ENCODE results near the gene LDLRAD1.

LDLRAD1 gene

DNA sequence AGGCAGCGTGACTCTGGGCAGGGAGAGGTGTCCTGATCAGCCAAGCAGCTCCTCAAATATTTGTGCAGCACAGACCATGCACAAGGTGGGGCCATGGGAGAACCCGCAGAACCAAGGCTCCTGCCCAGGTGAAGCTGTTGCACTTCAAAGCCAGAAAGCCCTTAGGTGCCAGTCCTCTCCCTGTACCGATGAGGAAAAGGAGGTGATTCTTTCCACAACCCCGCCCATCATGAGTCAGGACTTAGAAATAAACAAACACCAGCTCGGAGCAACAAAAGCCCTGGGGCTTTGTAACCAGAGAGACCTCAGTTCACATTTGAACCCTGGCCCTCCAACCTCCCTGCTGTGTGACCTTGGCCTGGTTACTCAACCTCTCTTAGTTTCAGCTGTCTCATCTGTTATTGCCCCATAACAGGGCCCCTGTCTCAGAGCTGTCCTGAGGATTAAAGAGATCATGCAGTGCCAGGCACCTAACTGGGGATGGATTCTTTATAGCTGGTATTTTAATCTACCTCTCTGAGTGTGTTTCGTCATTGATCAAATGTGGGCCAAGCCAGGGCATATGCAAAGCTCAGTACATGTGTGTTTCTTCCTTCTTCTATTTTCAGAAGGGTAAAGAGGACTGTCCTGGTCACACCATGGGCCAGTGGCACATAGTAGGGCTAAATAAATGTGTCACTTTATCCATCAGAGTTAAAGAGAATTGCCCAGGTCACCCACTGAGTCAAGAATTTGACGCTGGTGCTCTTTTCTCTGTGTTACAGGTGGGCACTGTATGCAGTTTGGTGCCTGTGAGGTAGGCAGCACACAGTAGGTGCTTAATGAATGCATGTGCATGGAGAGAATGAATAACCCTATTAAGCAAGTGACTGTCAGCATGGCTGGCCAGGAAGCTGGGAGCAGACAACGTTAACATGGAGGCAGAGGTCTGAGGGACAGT is 1.4 kb downstream of the LDLRAD1 start:
- Histone ChIP-seq H3K79me2 (ENCODE audit: insufficient read depth, low read length) (no peaks in the 10 kb centered on the region), H3K9ac (ENCODE audit: low read depth, low read length) (no peak overlapping the region), H3K4me2 (ENCODE audit: insufficient read depth, low read length) (no peak overlapping the region), H3K9me3 (ENCODE audit: insufficient read depth, low read length, severe bottlenecking) (no peaks in the 10 kb centered on the region), H3K36me3 (ENCODE audit: insufficient read depth, low read length) (no peaks in the 10 kb centered on the region), H3K4me1 (ENCODE audit: insufficient read depth, low read length) (no peaks in the 10 kb centered on the region), H3K4me3 (ENCODE audit: low read depth in 1 of 2, low read length in 2 of 2) (no peak overlapping the region), H3K27ac (ENCODE audit: low read length) (no peak overlapping the region), H2AFZ (ENCODE audit: low read depth, low read length) (no peak overlapping the region), H4K20me1 (ENCODE audit: insufficient read depth, low read length) (no peaks in the 10 kb centered on the region), H3K27me3 (ENCODE audit: insufficient read depth, low read length, poor library complexity) (peaks cover 4% of the 10 kb centered on the region)
- TF ChIP-seq, protein P1, sequence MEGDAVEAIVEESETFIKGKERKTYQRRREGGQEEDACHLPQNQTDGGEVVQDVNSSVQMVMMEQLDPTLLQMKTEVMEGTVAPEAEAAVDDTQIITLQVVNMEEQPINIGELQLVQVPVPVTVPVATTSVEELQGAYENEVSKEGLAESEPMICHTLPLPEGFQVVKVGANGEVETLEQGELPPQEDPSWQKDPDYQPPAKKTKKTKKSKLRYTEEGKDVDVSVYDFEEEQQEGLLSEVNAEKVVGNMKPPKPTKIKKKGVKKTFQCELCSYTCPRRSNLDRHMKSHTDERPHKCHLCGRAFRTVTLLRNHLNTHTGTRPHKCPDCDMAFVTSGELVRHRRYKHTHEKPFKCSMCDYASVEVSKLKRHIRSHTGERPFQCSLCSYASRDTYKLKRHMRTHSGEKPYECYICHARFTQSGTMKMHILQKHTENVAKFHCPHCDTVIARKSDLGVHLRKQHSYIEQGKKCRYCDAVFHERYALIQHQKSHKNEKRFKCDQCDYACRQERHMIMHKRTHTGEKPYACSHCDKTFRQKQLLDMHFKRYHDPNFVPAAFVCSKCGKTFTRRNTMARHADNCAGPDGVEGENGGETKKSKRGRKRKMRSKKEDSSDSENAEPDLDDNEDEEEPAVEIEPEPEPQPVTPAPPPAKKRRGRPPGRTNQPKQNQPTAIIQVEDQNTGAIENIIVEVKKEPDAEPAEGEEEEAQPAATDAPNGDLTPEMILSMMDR (IDR thresholded peaks at IDR 0.05; ENCODE audit: borderline replicate concordance, extremely low read depth, low read length, poor library complexity, severe bottlenecking): no peak
- TF ChIP-seq EZH2 (IDR thresholded peaks at IDR 0.05; ENCODE audit: borderline replicate concordance, low read depth, low read length, severe bottlenecking): no peak
- ATAC-seq (ENCODE audit: insufficient read depth, low read depth) (no peak), DNase-seq (peak; percentile 0)

DNA sequence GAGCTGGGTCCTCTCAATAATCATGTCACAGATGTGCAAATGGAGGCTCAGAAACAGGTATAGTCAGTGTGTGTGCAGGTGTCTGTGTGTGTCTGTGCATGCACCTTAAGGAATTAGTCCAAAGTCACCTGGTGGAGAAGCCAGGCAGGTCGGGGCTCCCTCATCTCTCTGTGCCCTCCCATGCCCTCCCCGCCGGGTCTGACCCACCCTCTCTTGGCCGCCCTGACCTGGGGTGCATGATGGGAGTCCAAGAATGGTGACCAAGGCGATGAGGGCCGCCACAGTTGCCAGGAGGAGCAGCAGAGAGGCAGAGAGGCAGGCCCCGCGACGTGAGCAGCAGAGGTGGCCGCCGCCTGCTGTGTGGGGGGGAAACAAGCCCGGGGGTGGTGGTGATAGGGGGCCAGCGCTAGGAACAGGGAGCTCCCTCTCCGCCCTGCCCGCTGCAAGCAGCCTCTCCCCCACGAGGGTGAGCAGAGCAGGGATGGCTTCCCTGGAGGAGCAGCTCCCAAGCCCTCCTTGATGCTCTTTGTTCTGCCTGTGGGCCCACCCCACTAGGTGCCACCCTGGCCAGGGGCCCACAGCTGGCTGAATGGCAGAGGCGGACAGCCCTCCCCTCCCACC is 3.9 kb downstream of the LDLRAD1 start:
- Histone ChIP-seq H4K20me1 (ENCODE audit: insufficient read depth, low read length) (no peaks in the 10 kb centered on the region), H3K4me3 (ENCODE audit: low read depth in 1 of 2, low read length in 2 of 2) (no peak overlapping the region), H2AFZ (ENCODE audit: low read depth, low read length) (no peak overlapping the region), H3K27ac (ENCODE audit: low read length) (no peak overlapping the region), H3K4me1 (ENCODE audit: insufficient read depth, low read length) (no peaks in the 10 kb centered on the region), H3K27me3 (ENCODE audit: insufficient read depth, low read length, poor library complexity) (peaks cover 7% of the 10 kb centered on the region), H3K9me3 (ENCODE audit: insufficient read depth, low read length, severe bottlenecking) (no peaks in the 10 kb centered on the region), H3K79me2 (ENCODE audit: insufficient read depth, low read length) (no peaks in the 10 kb centered on the region), H3K36me3 (ENCODE audit: insufficient read depth, low read length) (no peaks in the 10 kb centered on the region), H3K4me2 (ENCODE audit: insufficient read depth, low read length) (no peak overlapping the region), H3K9ac (ENCODE audit: low read depth, low read length) (no peak overlapping the region)
- TF ChIP-seq, protein P1 (IDR thresholded peaks at IDR 0.05; ENCODE audit: borderline replicate concordance, extremely low read depth, low read length, poor library complexity, severe bottlenecking): no peak
- TF ChIP-seq EZH2 (IDR thresholded peaks at IDR 0.05; ENCODE audit: borderline replicate concordance, low read depth, low read length, severe bottlenecking): no peak
- ATAC-seq (ENCODE audit: insufficient read depth, low read depth) (no peak; the same call in 2 of the 3 replicates), DNase-seq (peak; percentile 1)

DNA sequence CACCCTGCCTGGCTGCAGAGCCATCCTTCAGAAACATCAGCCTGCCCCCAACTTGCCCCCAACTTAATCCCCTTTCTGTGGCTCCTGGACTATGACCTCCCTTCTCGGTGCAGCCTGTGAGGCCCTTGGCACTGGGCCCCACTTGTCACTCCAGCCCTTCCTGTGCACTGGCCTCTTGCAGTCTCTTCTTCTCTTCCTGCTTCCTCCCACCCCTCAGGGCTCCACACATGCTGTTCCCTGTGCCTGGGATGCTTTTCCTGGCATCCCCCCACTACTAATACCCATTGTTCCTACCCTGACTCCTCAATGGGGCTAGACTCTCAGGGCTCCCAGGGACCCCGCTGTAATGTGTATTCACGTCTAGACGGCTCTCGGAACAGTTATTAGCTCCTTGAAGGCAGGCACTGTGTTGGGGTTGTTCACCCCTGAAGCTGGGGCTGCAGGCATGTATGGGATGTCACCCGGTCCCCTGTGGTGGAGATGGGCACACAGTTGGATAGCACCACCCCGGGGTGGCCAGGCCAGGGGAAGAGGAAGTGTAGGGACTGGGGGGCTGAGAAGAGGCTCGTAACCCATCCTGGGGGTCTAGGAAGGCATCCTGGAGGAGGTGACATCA is 4.5 kb downstream of the LDLRAD1 start:
- Histone ChIP-seq H3K27ac (ENCODE audit: low read length) (no peak overlapping the region), H2AFZ (ENCODE audit: low read depth, low read length) (no peak overlapping the region), H3K4me1 (ENCODE audit: insufficient read depth, low read length) (no peaks in the 10 kb centered on the region), H3K4me3 (ENCODE audit: low read depth in 1 of 2, low read length in 2 of 2) (no peak overlapping the region), H3K79me2 (ENCODE audit: insufficient read depth, low read length) (no peaks in the 10 kb centered on the region), H3K9me3 (ENCODE audit: insufficient read depth, low read length, severe bottlenecking) (no peaks in the 10 kb centered on the region), H4K20me1 (ENCODE audit: insufficient read depth, low read length) (no peaks in the 10 kb centered on the region), H3K9ac (ENCODE audit: low read depth, low read length) (no peak overlapping the region), H3K27me3 (ENCODE audit: insufficient read depth, low read length, poor library complexity) (peaks cover 7% of the 10 kb centered on the region), H3K36me3 (ENCODE audit: insufficient read depth, low read length) (no peaks in the 10 kb centered on the region), H3K4me2 (ENCODE audit: insufficient read depth, low read length) (no peak overlapping the region)
- DNase-seq (peak; percentile 1), ATAC-seq (ENCODE audit: insufficient read depth, low read depth) (no peak)
- TF ChIP-seq, protein P1 (IDR thresholded peaks at IDR 0.05; ENCODE audit: borderline replicate concordance, extremely low read depth, low read length, poor library complexity, severe bottlenecking): no peak
- no peak for TF ChIP-seq EZH2 (IDR thresholded peaks at IDR 0.05; ENCODE audit: borderline replicate concordance, low read depth, low read length, severe bottlenecking)

All from DND-41 (cell line).